VCaP (cell line): ENCODE data around the gene MSX1.
"Not testable (repeated sequence)": the region's sequence is repeated elsewhere in the genome, so short reads cannot be mapped to it uniquely, and the experiment has no call there.

Experiments used
- H3K27ac ChIP-seq: fragments of 450-650 bp; 2 replicates; pipeline ENCODE4 v1.5.1; 2017
- CTCF ChIP-seq: fragments of 450-650 bp; conservative IDR thresholded peaks from 2 replicates; pipeline ENCODE4 v1.5.1; 2017; ENCODE audit warnings: mild to moderate bottlenecking, moderate library complexity

Gene MSX1

GRCh38 chr4:4820739-4821138 lies 38.7 kb upstream of the MSX1 start:
- no peak overlapping the region for H3K27ac ChIP-seq
- TF ChIP-seq CTCF, result no peak

- no peak overlapping the region for H3K27ac ChIP-seq
- TF ChIP-seq CTCF, result no peak
Observed at GRCh38 chr4:4821577-4821976, 37.9 kb upstream of the MSX1 start.

- H3K27ac ChIP-seq, result not testable (repeated sequence)
Observed at GRCh38 chr4:4822286-4822685, 37.2 kb upstream of the MSX1 start.

- TF ChIP-seq CTCF, result no peak
- no peak overlapping the region for H3K27ac ChIP-seq
Observed at GRCh38 chr4:4823621-4824162, 35.8 kb upstream of the MSX1 start.

- TF ChIP-seq CTCF, result no peak
- no peak overlapping the region for H3K27ac ChIP-seq
Observed at GRCh38 chr4:4824232-4824631, 35.2 kb upstream of the MSX1 start.

DNA sequence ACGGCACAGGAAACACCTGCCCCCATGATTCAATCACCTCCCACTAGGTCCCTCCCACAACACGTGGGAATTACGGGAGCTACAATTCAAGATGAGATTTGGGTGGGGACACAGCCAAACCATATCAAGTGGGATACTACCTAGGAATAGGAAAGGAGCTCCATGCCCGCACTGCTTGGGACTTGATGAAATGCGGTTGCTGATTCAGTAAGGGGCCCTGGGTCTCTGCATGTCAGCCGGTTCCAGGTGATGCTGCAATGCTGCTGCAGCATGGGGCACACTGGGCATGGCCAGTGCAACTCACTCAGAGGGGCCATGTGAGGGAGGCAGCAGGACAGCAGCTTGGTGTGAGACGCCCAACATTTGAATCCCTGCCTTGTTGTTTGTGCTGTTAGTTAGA lies 34.0 kb upstream of the MSX1 start:
- no peak overlapping the region for H3K27ac ChIP-seq
- no peak for TF ChIP-seq CTCF

GRCh38 chr4:4829837-4830236 lies 29.6 kb upstream of the MSX1 start:
- TF ChIP-seq CTCF, result no peak

GRCh38 chr4:4831266-4831665 lies 28.2 kb upstream of the MSX1 start:
- no peak for TF ChIP-seq CTCF
- H3K27ac ChIP-seq, result no peak overlapping the region

More at GRCh38 chr4:4829837-4830236, 29.6 kb upstream of the MSX1 start:
- no peak overlapping the region for H3K27ac ChIP-seq
